ENCODE results near the gene CIAO2B. TPM values are rescaled to one million over a fixed set of nuclear protein-coding genes. Genes with fewer than 3 reads are reported as not detected.

Gene CIAO2B
- polyA plus RNA-seq, 1 donor (not counting 4 experiments of a cell fraction or from before 2014, with no cell fraction given): 105 TPM

DNA sequence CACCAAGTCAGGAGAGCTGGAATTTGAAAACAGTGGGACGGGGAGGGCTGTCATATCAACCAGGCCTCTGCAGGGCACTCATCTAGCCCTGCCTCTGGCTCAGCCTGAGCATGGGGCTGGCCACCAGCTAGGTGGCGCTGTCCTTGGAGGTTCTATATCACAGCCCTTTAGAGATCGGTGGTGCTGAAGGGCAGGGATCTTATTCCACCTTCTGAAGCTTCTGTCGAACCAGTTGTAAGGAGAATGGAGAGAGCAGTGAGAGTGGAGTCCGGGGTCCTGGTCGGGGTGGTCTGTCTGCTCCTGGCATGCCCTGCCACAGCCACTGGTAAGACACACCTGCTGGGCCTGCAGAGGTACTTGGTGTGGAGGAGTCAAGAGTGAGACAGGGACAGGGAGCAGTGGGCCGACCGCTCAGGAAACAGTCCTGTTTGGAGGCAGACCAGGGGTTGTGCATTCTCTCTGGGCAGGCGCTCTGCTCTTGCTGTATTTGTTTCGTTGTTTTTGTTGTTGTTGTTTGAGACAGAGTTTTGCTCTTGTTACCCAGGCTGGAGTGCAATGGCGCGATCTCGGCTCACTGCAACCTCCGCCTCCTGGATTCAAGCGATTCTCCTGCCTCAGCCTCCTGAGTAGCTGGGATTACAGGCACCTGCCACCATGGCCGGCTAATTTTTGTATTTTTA lies 27.0 kb upstream of the CIAO2B start, which contains the start of gene CES3:
Gene CES3 (plus strand): TSS at position 202 of the 680 bp plus-strand sequence. CDS start 42 bp downstream, at position 244.
- Histone ChIP-seq H3K27ac (ENCODE audit: control insufficient read depth, insufficient read depth, low read length) (no peak within 1 kb of the TSS), H3K36me3 (ENCODE audit: control insufficient read depth in 2 of 2, extremely low read depth in 1 of 2, insufficient read depth in 2 of 2, low read length in 2 of 2) (peaks cover 0 to 1% of the 10 kb centered on the region in 2 experiments), H2AFZ (ENCODE audit: control insufficient read depth, low read length) (no peak within 1 kb of the TSS), H3K9ac (ENCODE audit: control insufficient read depth, extremely low read depth, insufficient read depth, low read length) (no peak within 1 kb of the TSS), H3K4me3 (ENCODE audit: control insufficient read depth in 2 of 3, extremely low read depth in 1 of 3, insufficient read depth in 2 of 3, low read depth in 1 of 3, low read length in 3 of 3) (no peak within 1 kb of the TSS), H3K4me2 (ENCODE audit: control insufficient read depth, extremely low read depth, insufficient read depth, low read depth, low read length) (no peak within 1 kb of the TSS), H4K20me1 (ENCODE audit: control insufficient read depth, extremely low read depth, insufficient read depth, low read length) (no peaks in the 10 kb centered on the region), H3K27me3 (ENCODE audit: control insufficient read depth, extremely low read depth, insufficient read depth, low read length) (no peaks in the 10 kb centered on the region), H3K4me1 (ENCODE audit: control insufficient read depth, extremely low read depth, insufficient read depth, low read length) (peaks cover 3% of the 10 kb centered on the region), H3K79me2 (ENCODE audit: control insufficient read depth, insufficient read depth, low read length) (no peaks in the 10 kb centered on the region), H3K9me3 (ENCODE audit: control insufficient read depth, low read depth, low read length) (no peaks in the 10 kb centered on the region), H3K9me1 (ENCODE audit: control insufficient read depth, extremely low read depth, insufficient read depth, low read length) (no peaks in the 10 kb centered on the region)
- DNase-seq (ENCODE audit: low read depth, low spot score) (no peak), FAIRE-seq (peak; percentile 83)
- TF ChIP-seq EZH2 (IDR thresholded peaks at IDR 0.05; ENCODE audit: low read length) (no peak), CTCF (optimal IDR thresholded peaks at IDR 0.05 in 1 of 3, IDR thresholded peaks at IDR 0.05 in 1 of 3, conservative IDR thresholded peaks at IDR 0.05 in 1 of 3; ENCODE audit: extremely low read depth in 1 of 3, insufficient read depth in 2 of 3, low read length in 3 of 3) (peak; percentile 85 to 87 (median 86))
- dilution Hi-C loops (cut with MboI; ENCODE audit: extremely low pct_ligation_motif_present, low sequenced_read_pairs): no loop called here

- TF ChIP-seq CTCF (optimal IDR thresholded peaks at IDR 0.05 in 1 of 3, IDR thresholded peaks at IDR 0.05 in 1 of 3, conservative IDR thresholded peaks at IDR 0.05 in 1 of 3; ENCODE audit: extremely low read depth in 1 of 3, insufficient read depth in 2 of 3, low read length in 3 of 3) (no peak), EZH2 (IDR thresholded peaks at IDR 0.05; ENCODE audit: low read length) (no peak)
- no peak for FAIRE-seq
Measured at GRCh38 chr16:66960270-66960669, 26.1 kb upstream of the CIAO2B start.

More at GRCh38 chr16:66960270-66960669, 26.1 kb upstream of the CIAO2B start:
- Histone ChIP-seq H3K4me2 (ENCODE audit: control insufficient read depth, extremely low read depth, insufficient read depth, low read depth, low read length) (no peak overlapping the region), H4K20me1 (ENCODE audit: control insufficient read depth, extremely low read depth, insufficient read depth, low read length) (no peaks in the 10 kb centered on the region), H3K9me1 (ENCODE audit: control insufficient read depth, extremely low read depth, insufficient read depth, low read length) (no peaks in the 10 kb centered on the region), H3K4me1 (ENCODE audit: control insufficient read depth, extremely low read depth, insufficient read depth, low read length) (peaks cover 3% of the 10 kb centered on the region), H3K27me3 (ENCODE audit: control insufficient read depth, extremely low read depth, insufficient read depth, low read length) (no peaks in the 10 kb centered on the region), H3K4me3 (ENCODE audit: control insufficient read depth in 2 of 3, extremely low read depth in 1 of 3, insufficient read depth in 2 of 3, low read depth in 1 of 3, low read length in 3 of 3) (no peak overlapping the region), H3K9ac (ENCODE audit: control insufficient read depth, extremely low read depth, insufficient read depth, low read length) (no peak overlapping the region), H3K36me3 (ENCODE audit: control insufficient read depth in 2 of 2, extremely low read depth in 1 of 2, insufficient read depth in 2 of 2, low read length in 2 of 2) (peaks cover 0 to 1% of the 10 kb centered on the region in 2 experiments), H3K9me3 (ENCODE audit: control insufficient read depth, low read depth, low read length) (no peaks in the 10 kb centered on the region), H3K79me2 (ENCODE audit: control insufficient read depth, insufficient read depth, low read length) (no peaks in the 10 kb centered on the region), H3K27ac (ENCODE audit: control insufficient read depth, insufficient read depth, low read length) (no peak overlapping the region), H2AFZ (ENCODE audit: control insufficient read depth, low read length) (no peak overlapping the region)
- dilution Hi-C loops (cut with MboI; ENCODE audit: extremely low pct_ligation_motif_present, low sequenced_read_pairs): no loop called here
- DNase-seq (ENCODE audit: low read depth, low spot score): no peak

Data from keratinocyte (primary cell).